ENCODE results near the gene EIF4A2. TPM values are rescaled to one million over a fixed set of nuclear protein-coding genes. Genes with fewer than 3 reads are reported as not detected.

The EIF4A2 gene
- total and polyA plus RNA-seq, 2 of the 13 experiments (the other 11 are each of a cell fraction or from before 2014, with no cell fraction given) = 480 to 596 TPM

- TF ChIP-seq CHD2 (IDR thresholded peaks at IDR 0.05; ENCODE audit: low read depth, low read length) (peak; percentile 86; the same call in 1 of the 2 replicates), ZNF570 (CRISPR knock-in tag; IDR thresholded peaks at IDR 0.05; ENCODE audit: borderline replicate concordance) (0 out of 2 replicates have a peak, but pooled peaks have one; percentile 63), HOXA7 (CRISPR knock-in tag; IDR thresholded peaks at IDR 0.05) (peak; percentile 84; the same call in 1 of the 2 replicates), HOXA5 (CRISPR knock-in tag; IDR thresholded peaks at IDR 0.05) (peak; percentile 93), NCOA5 (CRISPR knock-in tag; IDR thresholded peaks at IDR 0.05) (no peak), ZNF605 (CRISPR knock-in tag; IDR thresholded peaks at IDR 0.05) (peak; percentile 92), ZC3H13 (CRISPR knock-in tag; IDR thresholded peaks at IDR 0.05) (peak; percentile 84), FOXA3 (CRISPR knock-in tag; IDR thresholded peaks at IDR 0.05) (peak; percentile 44), SPEN (CRISPR knock-in tag; IDR thresholded peaks at IDR 0.05; ENCODE audit: low read depth) (peak; percentile 96), ZSCAN29 (CRISPR knock-in tag; conservative IDR thresholded peaks at IDR 0.05) (peak; percentile 80), PRMT3 (CRISPR knock-in tag; IDR thresholded peaks at IDR 0.05; ENCODE audit: borderline replicate concordance, low read depth) (0 out of 2 replicates have a peak, but pooled peaks have one; percentile 68), MYNN (CRISPR knock-in tag; IDR thresholded peaks at IDR 0.05; ENCODE audit: low read depth) (0 out of 2 replicates have a peak, but pooled peaks have one; percentile 19), MBD4 (IDR thresholded peaks at IDR 0.05; ENCODE audit: borderline replicate concordance, low read length) (0 out of 2 replicates have a peak, but pooled peaks have one; percentile 66), POLR2AphosphoS2 (IDR thresholded peaks at IDR 0.05; ENCODE audit: low read depth, low read length) (peak; percentile 94), JUNB (CRISPR knock-in tag; IDR thresholded peaks at IDR 0.05; ENCODE audit: borderline replicate concordance) (0 out of 2 replicates have a peak, but pooled peaks have one; percentile 42), REL (CRISPR knock-in tag; conservative IDR thresholded peaks at IDR 0.05) (peak; percentile 92), ZNF317 (CRISPR knock-in tag; IDR thresholded peaks at IDR 0.05) (no peak), MAZ (IDR thresholded peaks at IDR 0.05; ENCODE audit: borderline replicate concordance, low read depth, low read length) (peak; percentile 77; the same call in 1 of the 2 replicates), MAZ (CRISPR knock-in tag; IDR thresholded peaks at IDR 0.05; ENCODE audit: low read depth) (no peak), MAX (IDR thresholded peaks at IDR 0.05) (peak; percentile 73), SMAD1 (CRISPR knock-in tag; IDR thresholded peaks at IDR 0.05; ENCODE audit: borderline replicate concordance, low read depth) (peak; percentile 30; the same call in 1 of the 2 replicates), ATF4 (CRISPR knock-in tag; IDR thresholded peaks at IDR 0.05) (peak in 1 of 2 experiments; percentile 71; a peak in 1 of 4 replicates)
- TF ChIP-seq, protein P1, sequence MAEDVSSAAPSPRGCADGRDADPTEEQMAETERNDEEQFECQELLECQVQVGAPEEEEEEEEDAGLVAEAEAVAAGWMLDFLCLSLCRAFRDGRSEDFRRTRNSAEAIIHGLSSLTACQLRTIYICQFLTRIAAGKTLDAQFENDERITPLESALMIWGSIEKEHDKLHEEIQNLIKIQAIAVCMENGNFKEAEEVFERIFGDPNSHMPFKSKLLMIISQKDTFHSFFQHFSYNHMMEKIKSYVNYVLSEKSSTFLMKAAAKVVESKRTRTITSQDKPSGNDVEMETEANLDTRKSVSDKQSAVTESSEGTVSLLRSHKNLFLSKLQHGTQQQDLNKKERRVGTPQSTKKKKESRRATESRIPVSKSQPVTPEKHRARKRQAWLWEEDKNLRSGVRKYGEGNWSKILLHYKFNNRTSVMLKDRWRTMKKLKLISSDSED (CRISPR knock-in tag; IDR thresholded peaks at IDR 0.05) = no peak
- TF ChIP-seq, protein P2, sequence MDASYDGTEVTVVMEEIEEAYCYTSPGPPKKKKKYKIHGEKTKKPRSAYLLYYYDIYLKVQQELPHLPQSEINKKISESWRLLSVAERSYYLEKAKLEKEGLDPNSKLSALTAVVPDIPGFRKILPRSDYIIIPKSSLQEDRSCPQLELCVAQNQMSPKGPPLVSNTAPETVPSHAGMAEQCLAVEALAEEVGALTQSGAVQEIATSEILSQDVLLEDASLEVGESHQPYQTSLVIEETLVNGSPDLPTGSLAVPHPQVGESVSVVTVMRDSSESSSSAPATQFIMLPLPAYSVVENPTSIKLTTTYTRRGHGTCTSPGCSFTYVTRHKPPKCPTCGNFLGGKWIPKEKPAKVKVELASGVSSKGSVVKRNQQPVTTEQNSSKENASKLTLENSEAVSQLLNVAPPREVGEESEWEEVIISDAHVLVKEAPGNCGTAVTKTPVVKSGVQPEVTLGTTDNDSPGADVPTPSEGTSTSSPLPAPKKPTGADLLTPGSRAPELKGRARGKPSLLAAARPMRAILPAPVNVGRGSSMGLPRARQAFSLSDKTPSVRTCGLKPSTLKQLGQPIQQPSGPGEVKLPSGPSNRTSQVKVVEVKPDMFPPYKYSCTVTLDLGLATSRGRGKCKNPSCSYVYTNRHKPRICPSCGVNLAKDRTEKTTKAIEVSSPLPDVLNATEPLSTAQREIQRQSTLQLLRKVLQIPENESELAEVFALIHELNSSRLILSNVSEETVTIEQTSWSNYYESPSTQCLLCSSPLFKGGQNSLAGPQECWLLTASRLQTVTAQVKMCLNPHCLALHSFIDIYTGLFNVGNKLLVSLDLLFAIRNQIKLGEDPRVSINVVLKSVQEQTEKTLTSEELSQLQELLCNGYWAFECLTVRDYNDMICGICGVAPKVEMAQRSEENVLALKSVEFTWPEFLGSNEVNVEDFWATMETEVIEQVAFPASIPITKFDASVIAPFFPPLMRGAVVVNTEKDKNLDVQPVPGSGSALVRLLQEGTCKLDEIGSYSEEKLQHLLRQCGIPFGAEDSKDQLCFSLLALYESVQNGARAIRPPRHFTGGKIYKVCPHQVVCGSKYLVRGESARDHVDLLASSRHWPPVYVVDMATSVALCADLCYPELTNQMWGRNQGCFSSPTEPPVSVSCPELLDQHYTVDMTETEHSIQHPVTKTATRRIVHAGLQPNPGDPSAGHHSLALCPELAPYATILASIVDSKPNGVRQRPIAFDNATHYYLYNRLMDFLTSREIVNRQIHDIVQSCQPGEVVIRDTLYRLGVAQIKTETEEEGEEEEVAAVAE (CRISPR knock-in tag; IDR thresholded peaks at IDR 0.05; ENCODE audit: borderline replicate concordance) = no peak
Measured at GRCh38 chr3:186783058-186783730, at the start of gene EIF4A2 (continued).
